HuH-7 (cell line): ENCODE data around the gene EIPR1.

Source experiments
- DNase-seq: peaks from one replicate; pipeline ENCODE4 v3.0.0; 2011; ENCODE audit warnings: low spot score

Gene EIPR1

GRCh38 chr2:3303583-3304406 is 73.8 kb downstream of the EIPR1 start:
- DNase-seq: peak; percentile 93

GRCh38 chr2:3302751-3303582 is 74.7 kb downstream of the EIPR1 start:
- DNase-seq: no peak

GRCh38 chr2:3302421-3302750 is 75.2 kb downstream of the EIPR1 start:
- DNase-seq: no peak

GRCh38 chr2:3301001-3301400 is 76.6 kb downstream of the EIPR1 start:
- no peak for DNase-seq

GRCh38 chr2:3300224-3300995 is 77.2 kb downstream of the EIPR1 start:
- no peak for DNase-seq

- DNase-seq: no peak
Measured at GRCh38 chr2:3299703-3300102, 77.9 kb downstream of the EIPR1 start.

- DNase-seq: no peak
Measured at GRCh38 chr2:3299130-3299529, 78.5 kb downstream of the EIPR1 start.

- DNase-seq: no peak
Measured at GRCh38 chr2:3298191-3298590, 79.4 kb downstream of the EIPR1 start.

GRCh38 chr2:3297523-3297922 is 80.1 kb downstream of the EIPR1 start:
- DNase-seq: no peak

GRCh38 chr2:3296182-3296972 is 81.2 kb downstream of the EIPR1 start:
- no peak for DNase-seq

GRCh38 chr2:3294493-3294892 is 83.1 kb downstream of the EIPR1 start:
- no peak for DNase-seq

GRCh38 chr2:3294069-3294468 is 83.5 kb downstream of the EIPR1 start:
- no peak for DNase-seq

GRCh38 chr2:3293221-3293620 is 84.4 kb downstream of the EIPR1 start:
- no peak for DNase-seq

GRCh38 chr2:3292416-3292815 is 85.2 kb downstream of the EIPR1 start:
- DNase-seq: no peak

- no peak for DNase-seq
Measured at GRCh38 chr2:3291750-3292149, 85.9 kb downstream of the EIPR1 start.

- no peak for DNase-seq
Measured at GRCh38 chr2:3291113-3291512, 86.5 kb downstream of the EIPR1 start.

GRCh38 chr2:3290655-3291054 is 87.0 kb downstream of the EIPR1 start:
- DNase-seq: no peak

- no peak for DNase-seq
Measured at GRCh38 chr2:3289971-3290370, 87.6 kb downstream of the EIPR1 start.

GRCh38 chr2:3289526-3289925 is 88.1 kb downstream of the EIPR1 start:
- no peak for DNase-seq

- no peak for DNase-seq
Measured at GRCh38 chr2:3289171-3289515, 88.5 kb downstream of the EIPR1 start.

- no peak for DNase-seq
Measured at GRCh38 chr2:3288470-3289170, 89.0 kb downstream of the EIPR1 start.
